Activated T-helper 1 cell treated with Interleukin-2 at 50 U/mL for 16 hours (primary cell): ENCODE measurements around the gene KMO.

Experiments used
- DNase-seq: peaks from one replicate; pipeline ENCODE4 v3.0.0-alpha.2; 2020; ENCODE audit warnings: low read depth

Gene KMO

GRCh38 chr1:241542199-241542907, 10.2 kb downstream of the KMO start:
- no peak for DNase-seq

- DNase-seq, result no peak
Measured at GRCh38 chr1:241548008-241548407, 15.8 kb downstream of the KMO start.

- no peak for DNase-seq
Measured at GRCh38 chr1:241550318-241550717, 18.1 kb downstream of the KMO start.

- no peak for DNase-seq
Measured at GRCh38 chr1:241551759-241552638, 19.8 kb downstream of the KMO start.

GRCh38 chr1:241553886-241554592, 21.9 kb downstream of the KMO start:
- no peak for DNase-seq

GRCh38 chr1:241555526-241555925, 23.3 kb downstream of the KMO start:
- no peak for DNase-seq

- no peak for DNase-seq
Measured at GRCh38 chr1:241557031-241557430, 24.9 kb downstream of the KMO start.

- DNase-seq, result no peak
Measured at GRCh38 chr1:241557551-241558193, 25.5 kb downstream of the KMO start.

- no peak for DNase-seq
Measured at GRCh38 chr1:241560146-241560848, 28.1 kb downstream of the KMO start.

- DNase-seq, result no peak
Measured at GRCh38 chr1:241560849-241561187, 28.6 kb downstream of the KMO start.

GRCh38 chr1:241569848-241570247, 37.7 kb downstream of the KMO start:
- no peak for DNase-seq

- DNase-seq, result no peak
Measured at GRCh38 chr1:241574154-241574553, 42.0 kb downstream of the KMO start.

- DNase-seq, result no peak
Measured at GRCh38 chr1:241579434-241579833, 47.3 kb downstream of the KMO start.

GRCh38 chr1:241582921-241583321, 50.7 kb downstream of the KMO start:
- DNase-seq, result no peak

- DNase-seq, result no peak
Measured at GRCh38 chr1:241586905-241587512, 54.8 kb downstream of the KMO start.

GRCh38 chr1:241589521-241589920, 57.3 kb downstream of the KMO start:
- DNase-seq, result no peak

GRCh38 chr1:241590719-241591118, 58.5 kb downstream of the KMO start:
- DNase-seq, result no peak

- DNase-seq, result no peak
Measured at GRCh38 chr1:241591317-241591716, 59.1 kb downstream of the KMO start.

- DNase-seq, result no peak
Measured at GRCh38 chr1:241591736-241592135, 59.6 kb downstream of the KMO start.

- DNase-seq, result no peak
Measured at GRCh38 chr1:241592273-241592958, 60.2 kb downstream of the KMO start.

- no peak for DNase-seq
Measured at GRCh38 chr1:241593186-241593585, 61.0 kb downstream of the KMO start.
